DND-41 (cell line): ENCODE measurements around the gene CEP170B.

Experiments used
- EZH2 ChIP-seq: IDR thresholded peaks from 3 replicates; pipeline ENCODE4 v1.6.1; 2012; ENCODE audit warnings: borderline replicate concordance, low read depth, mild to moderate bottlenecking, moderate library complexity, low read length, inconsistent platforms; ENCODE audit not compliant: severe bottlenecking
- TF ChIP-seq, protein P1 (sequence below): IDR thresholded peaks from 2 replicates; pipeline ENCODE4 v1.5.1; 2012; ENCODE audit warnings: borderline replicate concordance, low read length, moderate library complexity, mild to moderate bottlenecking; ENCODE audit not compliant: poor library complexity, severe bottlenecking; ENCODE audit errors: extremely low read depth

DNA sequence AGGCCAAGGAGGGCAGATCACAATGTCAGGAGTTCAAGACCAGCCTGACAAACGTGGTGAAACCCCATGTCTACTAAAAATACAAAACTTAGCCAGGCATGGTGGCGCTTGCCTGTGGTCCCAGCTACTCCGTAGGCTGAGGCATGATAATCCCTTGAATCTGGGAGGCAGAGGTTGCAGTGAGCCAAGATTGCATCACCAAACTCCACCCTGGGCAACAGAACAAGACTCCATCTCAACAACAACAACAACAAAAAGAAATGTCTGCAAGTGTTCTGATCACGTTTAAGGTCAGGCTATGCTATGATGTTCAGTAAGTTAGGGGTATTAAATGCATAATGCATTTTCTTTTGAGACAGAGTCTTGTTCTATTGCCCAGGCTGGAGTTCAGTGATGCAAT is 52.9 kb downstream of the CEP170B start:
- no peak for TF ChIP-seq EZH2
- TF ChIP-seq, protein P1, sequence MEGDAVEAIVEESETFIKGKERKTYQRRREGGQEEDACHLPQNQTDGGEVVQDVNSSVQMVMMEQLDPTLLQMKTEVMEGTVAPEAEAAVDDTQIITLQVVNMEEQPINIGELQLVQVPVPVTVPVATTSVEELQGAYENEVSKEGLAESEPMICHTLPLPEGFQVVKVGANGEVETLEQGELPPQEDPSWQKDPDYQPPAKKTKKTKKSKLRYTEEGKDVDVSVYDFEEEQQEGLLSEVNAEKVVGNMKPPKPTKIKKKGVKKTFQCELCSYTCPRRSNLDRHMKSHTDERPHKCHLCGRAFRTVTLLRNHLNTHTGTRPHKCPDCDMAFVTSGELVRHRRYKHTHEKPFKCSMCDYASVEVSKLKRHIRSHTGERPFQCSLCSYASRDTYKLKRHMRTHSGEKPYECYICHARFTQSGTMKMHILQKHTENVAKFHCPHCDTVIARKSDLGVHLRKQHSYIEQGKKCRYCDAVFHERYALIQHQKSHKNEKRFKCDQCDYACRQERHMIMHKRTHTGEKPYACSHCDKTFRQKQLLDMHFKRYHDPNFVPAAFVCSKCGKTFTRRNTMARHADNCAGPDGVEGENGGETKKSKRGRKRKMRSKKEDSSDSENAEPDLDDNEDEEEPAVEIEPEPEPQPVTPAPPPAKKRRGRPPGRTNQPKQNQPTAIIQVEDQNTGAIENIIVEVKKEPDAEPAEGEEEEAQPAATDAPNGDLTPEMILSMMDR: no peak
